A673 (cell line): Measurements from ENCODE around the gene ACSL3. TPM values are rescaled to one million over a fixed set of nuclear protein-coding genes. Genes with fewer than 3 reads are reported as not detected.

Source experiments
- BruUV-seq: library from RNA; stranded (reverse); fragments of 400-500 nt; replicated peaks from 2 replicates; lab custom pipeline; 2021; lab: Mats Ljungman, UMichigan
- CTCF ChIA-PET: fragments of 300-600 bp; sonication (Branson Sonifier 250); formaldehyde crosslinking; loops from one replicate; lab custom pipeline; 2022; ENCODE audit warnings: antibody characterized with exemption; lab: Charles Lee
- POLR2A ChIA-PET: fragments of 300-600 bp; sonication (Branson Sonifier 250); formaldehyde crosslinking; loops from one replicate; lab custom pipeline; 2022; ENCODE audit warnings: antibody characterized with exemption; ENCODE audit not compliant: low non-redundant PET; lab: Charles Lee
- DNase-seq: peaks from one replicate; pipeline ENCODE4 v3.0.0-alpha.2; 2015; ENCODE audit warnings: low spot score
- H3K27ac ChIP-seq: fragments of 200-600 bp; sonication (generic); 2 replicates; pipeline ENCODE4 v1.5.1; 2016; ENCODE audit warnings: mixed run types, low read depth, mild to moderate bottlenecking, mixed read lengths, antibody characterized with exemption, low read length; ENCODE audit not compliant: poor library complexity, severe bottlenecking
- H3K27me3 ChIP-seq: fragments of 200-600 bp; sonication (generic); replicated peaks from 2 replicates; pipeline ENCODE4 v1.6.1; 2017; ENCODE audit warnings: mixed run types, low read depth, mild to moderate bottlenecking, mixed read lengths, antibody characterized with exemption, low read length; ENCODE audit not compliant: insufficient read depth, poor library complexity
- H3K36me3 ChIP-seq: fragments of 200-600 bp; sonication (generic); 2 replicates; pipeline ENCODE4 v1.6.1; 2016; ENCODE audit warnings: mixed run types, mild to moderate bottlenecking, mixed read lengths, antibody characterized with exemption, low read length; ENCODE audit not compliant: insufficient read depth, poor library complexity, severe bottlenecking
- H3K4me1 ChIP-seq: fragments of 200-600 bp; sonication (generic); 2 replicates; pipeline ENCODE4 v1.6.1; 2017; ENCODE audit warnings: mixed run types, mild to moderate bottlenecking, mixed read lengths, antibody characterized with exemption, low read length; ENCODE audit not compliant: insufficient read depth, poor library complexity, severe bottlenecking
- H3K4me3 ChIP-seq: fragments of 200-600 bp; sonication (generic); 2 replicates; pipeline ENCODE4 v1.5.1; 2016; ENCODE audit warnings: low read depth, mixed run types, mild to moderate bottlenecking, mixed read lengths, low read length; ENCODE audit not compliant: poor library complexity, severe bottlenecking
- H3K9me3 ChIP-seq: fragments of 200-600 bp; sonication (generic); 2 replicates; pipeline ENCODE4 v1.6.1; 2016; ENCODE audit warnings: mixed run types, low read depth, mild to moderate bottlenecking, mixed read lengths, antibody characterized with exemption, low read length; ENCODE audit not compliant: poor library complexity, severe bottlenecking
- CTCF ChIP-seq: fragments of 300-800, 200-600 bp; sonication (generic); conservative IDR thresholded peaks from 2 replicates; pipeline ENCODE4 v1.5.1; 2017; ENCODE audit warnings: low read depth, mild to moderate bottlenecking, antibody characterized with exemption, low read length, moderate library complexity, mixed read lengths
- EZH2 ChIP-seq: fragments of 200-600 bp; sonication (generic); IDR thresholded peaks from 2 replicates; pipeline ENCODE4 v1.6.1; 2017; ENCODE audit warnings: borderline replicate concordance, low read depth, mild to moderate bottlenecking, mixed read lengths, antibody characterized with exemption, low read length; ENCODE audit not compliant: poor library complexity, severe bottlenecking
- intact Hi-C: fragments of 100-400 bp; cut with micrococcal nuclease; formaldehyde crosslinking; loops from one replicate; pipeline ENCODE4 v1.10.0; 2022; ENCODE audit not compliant: unreplicated experiment
- total RNA-seq: library from RNA; stranded (reverse); gene quantifications from 2 replicates; pipeline ENCODE4 v1.2.3, GENCODE V29; 2021

Gene ACSL3
- total RNA-seq, 1 experiment from 2014 or later, result 163 TPM

- BruUV-seq, result no TSS peak
- no peaks in the 10 kb centered on the region for H3K36me3 ChIP-seq
- H3K4me3 ChIP-seq, result no peak overlapping the region
- H3K27ac ChIP-seq, result no peak overlapping the region
- TF ChIP-seq EZH2 (no peak), CTCF (no peak)
- DNase-seq, result no peak
- ChIA-PET CTCF (no interaction called here), POLR2A (no interaction called here)
- no peaks in the 10 kb centered on the region for H3K4me1 ChIP-seq
- H3K27me3 ChIP-seq, result no peaks in the 10 kb centered on the region
- intact Hi-C loops, result no loop called here
- no peaks in the 10 kb centered on the region for H3K9me3 ChIP-seq
These were observed 33.4 kb upstream of the ACSL3 start for GRCh38 chr2:222827417-222827816.

- Histone ChIP-seq H3K4me3 (no peak overlapping the region), H3K27me3 (no peaks in the 10 kb centered on the region), H3K27ac (no peak overlapping the region), H3K36me3 (no peaks in the 10 kb centered on the region), H3K9me3 (no peaks in the 10 kb centered on the region), H3K4me1 (no peaks in the 10 kb centered on the region)
- intact Hi-C loops, result no loop called here
- ChIA-PET POLR2A (no interaction called here), CTCF (interaction anchor here (0.6 kb wide), 1 partner anchor 1164 kb away, joined by 3 read pairs; no protein-coding TSS in a partner anchor)
- BruUV-seq, result no TSS peak
- no peak for TF ChIP-seq CTCF
- TF ChIP-seq EZH2, result no peak
- DNase-seq, result no peak
These were observed 32.3 kb upstream of the ACSL3 start for GRCh38 chr2:222828572-222828971.

GRCh38 chr2:222830164-222830563, 30.7 kb upstream of the ACSL3 start:
- no peaks in the 10 kb centered on the region for H3K9me3 ChIP-seq
- no TSS peak for BruUV-seq
- H3K4me3 ChIP-seq, result no peak overlapping the region
- TF ChIP-seq CTCF, result no peak
- no peak for TF ChIP-seq EZH2
- no peaks in the 10 kb centered on the region for H3K4me1 ChIP-seq
- H3K36me3 ChIP-seq, result no peaks in the 10 kb centered on the region
- intact Hi-C loops, result no loop called here
- no peak for DNase-seq
- no peak overlapping the region for H3K27ac ChIP-seq
- CTCF ChIA-PET, result no interaction called here
- no peaks in the 10 kb centered on the region for H3K27me3 ChIP-seq
- POLR2A ChIA-PET, result no interaction called here
